Measurements from ENCODE around the gene GMDS. TPM values are rescaled to one million over a fixed set of nuclear protein-coding genes. Genes with fewer than 3 reads are reported as not detected.
A peak's percentile ranks its signal among the peaks of the same experiment; 100 is the strongest.

Gene GMDS
- total RNA-seq, 1 experiment from 2014 or later = 27.6 TPM

DNA sequence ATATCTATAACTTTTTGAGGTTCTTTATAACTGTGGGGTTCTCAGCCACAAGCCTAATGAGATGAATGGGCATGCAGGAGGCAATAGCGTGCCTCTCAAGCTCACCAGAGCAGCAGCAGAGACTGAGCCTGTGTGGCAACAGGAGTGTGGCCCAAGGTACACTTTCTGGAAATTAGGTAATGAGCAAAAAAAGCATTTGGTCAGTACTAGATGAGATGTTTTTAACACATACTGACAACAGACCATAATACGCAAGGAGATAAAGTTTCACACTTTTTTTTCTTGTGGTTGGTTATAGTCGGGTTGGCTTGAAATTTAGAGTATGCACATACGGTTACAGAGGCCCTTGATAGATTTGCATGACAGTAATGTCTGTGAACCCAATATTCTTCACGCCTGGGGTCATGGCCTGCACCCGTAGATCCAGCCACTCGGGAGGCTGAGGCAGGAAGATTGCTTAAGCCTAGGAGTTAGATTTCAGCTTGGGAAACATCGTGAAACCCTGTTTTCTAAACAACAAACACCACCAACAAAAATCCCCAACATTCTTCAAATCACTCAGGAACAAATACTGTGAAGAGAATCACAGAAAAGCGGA, 300.1 kb downstream of the GMDS start:
- H4K5ac ChIP-seq (ENCODE audit: insufficient read length, low read depth, low read length) = no peak overlapping the region
- no peak overlapping the region for H3T11ph ChIP-seq (ENCODE audit: low read length)
- no peaks in the 10 kb centered on the region for H3K4me1 ChIP-seq (ENCODE audit: insufficient read depth, low read length)
- H2BK120ac ChIP-seq (ENCODE audit: low read depth, low read length, poor library complexity, severe bottlenecking) = no peak overlapping the region
- H3K27ac ChIP-seq (ENCODE audit: insufficient read length, low read depth, low read length) = no peak overlapping the region
- Mint-ChIP-seq H3K4me3 (no peak overlapping the region), H3K9me3 (no peaks in the 10 kb centered on the region), H3K4me1 (peaks cover 4 to 6% of the 10 kb centered on the region in 2 experiments), H3K36me3 (ENCODE audit: insufficient read depth in 1 of 3, low read depth in 3 of 3) (no peaks in the 10 kb centered on the region; a peak in 1 of 7 replicates), H3K27ac (peak overlapping the region in 1 of 3 experiments; percentile 45; a peak in 2 of 7 replicates), H3K27me3 (ENCODE audit: low read depth) (no peaks in the 10 kb centered on the region)
- no peak overlapping the region for H2AFZ ChIP-seq (ENCODE audit: low read length)
- no peaks in the 10 kb centered on the region for H4K20me1 ChIP-seq (ENCODE audit: control insufficient read depth, insufficient read depth, insufficient read length)
- no peak overlapping the region for H3K56ac ChIP-seq (ENCODE audit: insufficient read length, low read depth, low read length)
- H3K79me2 ChIP-seq (ENCODE audit: insufficient read depth, low read length) = no peaks in the 10 kb centered on the region
- H3K27me3 ChIP-seq (ENCODE audit: insufficient read depth, low read length) = no peaks in the 10 kb centered on the region
- no peak overlapping the region for H2BK12ac ChIP-seq (ENCODE audit: insufficient read length, low read depth, low read length)
- TF ChIP-seq, protein P1, sequence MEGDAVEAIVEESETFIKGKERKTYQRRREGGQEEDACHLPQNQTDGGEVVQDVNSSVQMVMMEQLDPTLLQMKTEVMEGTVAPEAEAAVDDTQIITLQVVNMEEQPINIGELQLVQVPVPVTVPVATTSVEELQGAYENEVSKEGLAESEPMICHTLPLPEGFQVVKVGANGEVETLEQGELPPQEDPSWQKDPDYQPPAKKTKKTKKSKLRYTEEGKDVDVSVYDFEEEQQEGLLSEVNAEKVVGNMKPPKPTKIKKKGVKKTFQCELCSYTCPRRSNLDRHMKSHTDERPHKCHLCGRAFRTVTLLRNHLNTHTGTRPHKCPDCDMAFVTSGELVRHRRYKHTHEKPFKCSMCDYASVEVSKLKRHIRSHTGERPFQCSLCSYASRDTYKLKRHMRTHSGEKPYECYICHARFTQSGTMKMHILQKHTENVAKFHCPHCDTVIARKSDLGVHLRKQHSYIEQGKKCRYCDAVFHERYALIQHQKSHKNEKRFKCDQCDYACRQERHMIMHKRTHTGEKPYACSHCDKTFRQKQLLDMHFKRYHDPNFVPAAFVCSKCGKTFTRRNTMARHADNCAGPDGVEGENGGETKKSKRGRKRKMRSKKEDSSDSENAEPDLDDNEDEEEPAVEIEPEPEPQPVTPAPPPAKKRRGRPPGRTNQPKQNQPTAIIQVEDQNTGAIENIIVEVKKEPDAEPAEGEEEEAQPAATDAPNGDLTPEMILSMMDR (conservative IDR thresholded peaks at IDR 0.05) = peak; percentile 37; the same call in 2 of the 3 replicates
- H3K9ac ChIP-seq (ENCODE audit: extremely low read depth, insufficient read length, low read length) = no peak overlapping the region
- no peak overlapping the region for H3K23ac ChIP-seq (ENCODE audit: insufficient read length, low read depth, low read length)
- no CpG with 5 or more reads among the region's 9 CpGs for WGBS (ENCODE audit: extremely low coverage, insufficient read length, low lambda C conversion rate)
- no peak overlapping the region for H2BK20ac ChIP-seq (ENCODE audit: low read depth, low read length, poor library complexity, severe bottlenecking)
- H2AK5ac ChIP-seq (ENCODE audit: insufficient read length, low read length) = no peak overlapping the region
- no peak overlapping the region for H2BK5ac ChIP-seq (ENCODE audit: insufficient read length, low read length)
- H3K18ac ChIP-seq (ENCODE audit: insufficient read length, low read depth, low read length) = no peak overlapping the region
- H3K9me3 ChIP-seq (ENCODE audit: control insufficient read depth, low read depth, low read length) = no peaks in the 10 kb centered on the region
- H3K79me1 ChIP-seq (ENCODE audit: insufficient read depth, low read depth, low read length, poor library complexity, severe bottlenecking) = no peaks in the 10 kb centered on the region
- H3K4ac ChIP-seq (ENCODE audit: low read depth, low read length) = no peak overlapping the region
- H3K14ac ChIP-seq (ENCODE audit: insufficient read depth, low read length) = no peak overlapping the region
- DNase-seq = no peak
- H3K23me2 ChIP-seq (ENCODE audit: insufficient read length, low read depth, low read length, poor library complexity, severe bottlenecking) = no peaks in the 10 kb centered on the region
- no peak overlapping the region for H4K91ac ChIP-seq (ENCODE audit: insufficient read length, low read depth, low read length)
- H3K4me2 ChIP-seq (ENCODE audit: insufficient read depth, insufficient read length, low read length) = no peak overlapping the region
- no peak overlapping the region for H4K8ac ChIP-seq (replicated peaks; ENCODE audit: insufficient read length, low read depth, low read length)
- no peak overlapping the region for H2BK15ac ChIP-seq (ENCODE audit: low read depth, low read length)
